Right renal pelvis (tissue), 4 donors: ENCODE results near the gene WDR90. TPM values are rescaled to one million over a fixed set of nuclear protein-coding genes. Genes with fewer than 3 reads are reported as not detected.

Experiments
- DNase-seq, 4 donors: peaks; one replicate each; pipeline ENCODE4 v3.0.0-alpha.2; 2013; ENCODE audit warnings: low read depth in 4 of 4, low spot score in 3 of 4, missing footprints in 1 of 4
- polyA plus RNA-seq, 4 donors: library from polyadenylated mRNA; unstranded; fragments of 120-200 nt; gene quantifications; one replicate each; pipeline ENCODE4 v1.2.1, GENCODE V29; 2013; ENCODE audit not compliant: insufficient read length in 4 of 4

WDR90 gene
- polyA plus RNA-seq, 4 donors: 28.1 to 49.7 (median 37.7) TPM

- DNase-seq: no peak
These were observed 25.2 kb downstream of the WDR90 start for GRCh38 chr16:674214-674881.

- no peak for DNase-seq
These were observed 26.1 kb downstream of the WDR90 start, which contains the start of gene RHBDL1 for GRCh38 chr16:674968-675883. TSS of gene RHBDL1 (plus strand) at chr16:675671. CDS start at chr16:675791, 120 bp downstream.

- no peak for DNase-seq
These were observed 26.9 kb downstream of the WDR90 start for GRCh38 chr16:675884-676564.

GRCh38 chr16:676565-676902 lies 27.4 kb downstream of the WDR90 start:
- no peak for DNase-seq

GRCh38 chr16:676913-677312 lies 27.7 kb downstream of the WDR90 start:
- no peak for DNase-seq

GRCh38 chr16:677316-678190 lies 28.4 kb downstream of the WDR90 start:
- no peak for DNase-seq

- DNase-seq: no peak
These were observed 29.2 kb downstream of the WDR90 start for GRCh38 chr16:678209-678857.

GRCh38 chr16:678858-679813 lies 30.0 kb downstream of the WDR90 start:
- DNase-seq: peak in 1 of 4 donors; percentile 46

GRCh38 chr16:679814-680624 lies 30.9 kb downstream of the WDR90 start, which contains the start of gene STUB1:
TSS of gene STUB1 (plus strand) at chr16:680410. CDS start at chr16:680526, 116 bp downstream.
- peak in 3 of 4 donors; percentile 57 to 68 (median 65) for DNase-seq

GRCh38 chr16:680625-680945 lies 31.4 kb downstream of the WDR90 start:
- DNase-seq: no peak

- DNase-seq: no peak
These were observed 32.0 kb downstream of the WDR90 start for GRCh38 chr16:680967-681745.

- DNase-seq: no peak
These were observed 32.7 kb downstream of the WDR90 start for GRCh38 chr16:681746-682427.

GRCh38 chr16:682493-683395 lies 33.6 kb downstream of the WDR90 start:
- no peak for DNase-seq

GRCh38 chr16:683396-684070 lies 34.4 kb downstream of the WDR90 start:
- DNase-seq: no peak
